ENCODE measurements around the gene SLC1A1.

DNA sequence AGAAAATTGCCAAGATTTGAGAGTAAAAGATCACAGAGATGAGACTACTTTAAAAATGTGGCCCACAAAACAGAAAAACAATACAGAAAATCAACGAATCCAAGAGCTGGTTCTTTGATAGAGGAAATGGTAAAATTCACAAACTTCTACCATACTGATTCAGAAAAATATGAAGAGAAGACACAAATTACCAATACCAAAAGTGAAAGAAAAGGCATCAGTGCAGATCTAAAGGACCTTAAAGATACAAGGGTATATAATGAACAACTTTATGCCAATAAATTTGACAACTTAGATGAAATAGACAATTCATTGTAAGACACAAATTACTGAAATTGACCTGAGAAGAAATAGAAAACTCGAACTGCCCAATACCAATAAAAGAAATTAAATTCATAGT is 24.4 kb upstream of the SLC1A1 start:
- TF ChIP-seq EZH2 (IDR thresholded peaks at IDR 0.05; ENCODE audit: borderline replicate concordance, low read length) = no peak
- TF ChIP-seq, protein P1, sequence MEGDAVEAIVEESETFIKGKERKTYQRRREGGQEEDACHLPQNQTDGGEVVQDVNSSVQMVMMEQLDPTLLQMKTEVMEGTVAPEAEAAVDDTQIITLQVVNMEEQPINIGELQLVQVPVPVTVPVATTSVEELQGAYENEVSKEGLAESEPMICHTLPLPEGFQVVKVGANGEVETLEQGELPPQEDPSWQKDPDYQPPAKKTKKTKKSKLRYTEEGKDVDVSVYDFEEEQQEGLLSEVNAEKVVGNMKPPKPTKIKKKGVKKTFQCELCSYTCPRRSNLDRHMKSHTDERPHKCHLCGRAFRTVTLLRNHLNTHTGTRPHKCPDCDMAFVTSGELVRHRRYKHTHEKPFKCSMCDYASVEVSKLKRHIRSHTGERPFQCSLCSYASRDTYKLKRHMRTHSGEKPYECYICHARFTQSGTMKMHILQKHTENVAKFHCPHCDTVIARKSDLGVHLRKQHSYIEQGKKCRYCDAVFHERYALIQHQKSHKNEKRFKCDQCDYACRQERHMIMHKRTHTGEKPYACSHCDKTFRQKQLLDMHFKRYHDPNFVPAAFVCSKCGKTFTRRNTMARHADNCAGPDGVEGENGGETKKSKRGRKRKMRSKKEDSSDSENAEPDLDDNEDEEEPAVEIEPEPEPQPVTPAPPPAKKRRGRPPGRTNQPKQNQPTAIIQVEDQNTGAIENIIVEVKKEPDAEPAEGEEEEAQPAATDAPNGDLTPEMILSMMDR (IDR thresholded peaks at IDR 0.05; ENCODE audit: low read length) = no peak

Measured in OCI-LY1 (cell line).